Duodenal mucosa (tissue), 2 donors: ENCODE results near the gene APCDD1L.

Experiments used
- H3K27ac ChIP-seq: one replicate; pipeline ENCODE4 v1.7.0; 2013; ENCODE audit warnings: low read depth, low read length
- H3K27me3 ChIP-seq, 2 donors: one replicate each; pipeline ENCODE4 v1.7.0; 2013; ENCODE audit warnings: low read length in 2 of 2, control low read depth in 1 of 2; ENCODE audit not compliant: insufficient read depth in 2 of 2, control insufficient read depth in 1 of 2
- H3K36me3 ChIP-seq, 2 donors: one replicate each; pipeline ENCODE4 v1.7.0; 2013; ENCODE audit warnings: low read length in 2 of 2, control low read depth in 1 of 2; ENCODE audit not compliant: insufficient read depth in 2 of 2, control insufficient read depth in 1 of 2
- H3K4me1 ChIP-seq, 2 donors: one replicate each; pipeline ENCODE4 v1.7.0; 2013; ENCODE audit warnings: low read length in 2 of 2, control low read depth in 1 of 2; ENCODE audit not compliant: insufficient read depth in 2 of 2, control insufficient read depth in 1 of 2
- H3K4me3 ChIP-seq, 2 donors: one replicate each; pipeline ENCODE4 v1.7.0; 2013; ENCODE audit warnings: low read length in 2 of 2, low read depth in 1 of 2
- H3K9ac ChIP-seq, 2 donors: one replicate each; pipeline ENCODE4 v1.7.0; 2013; ENCODE audit warnings: low read length in 2 of 2, low read depth in 1 of 2
- H3K9me3 ChIP-seq, 2 donors: one replicate each; pipeline ENCODE4 v1.7.0; 2013; ENCODE audit warnings: low read length in 2 of 2, control low read depth in 1 of 2; ENCODE audit not compliant: control insufficient read depth in 1 of 2

Gene APCDD1L

GRCh38 chr20:58552366-58552934, 37.3 kb upstream of the APCDD1L start:
- H3K9me3 ChIP-seq = no peaks in the 10 kb centered on the region
- peaks cover 2 to 4% of the 10 kb centered on the region in 2 donors for H3K27me3 ChIP-seq
- H3K27ac ChIP-seq = no peak overlapping the region

GRCh38 chr20:58551631-58552030, 36.4 kb upstream of the APCDD1L start:
- no peaks in the 10 kb centered on the region for H3K4me1 ChIP-seq
- no peak overlapping the region for H3K9ac ChIP-seq
- no peak overlapping the region for H3K4me3 ChIP-seq
- no peaks in the 10 kb centered on the region for H3K9me3 ChIP-seq
- H3K27ac ChIP-seq = no peak overlapping the region
- H3K36me3 ChIP-seq = no peaks in the 10 kb centered on the region
- H3K27me3 ChIP-seq = peaks cover 5% of the 10 kb centered on the region in 2 donors

More at GRCh38 chr20:58552366-58552934, 37.3 kb upstream of the APCDD1L start:
- Histone ChIP-seq H3K4me3 (no peak overlapping the region), H3K4me1 (no peaks in the 10 kb centered on the region), H3K9ac (no peak overlapping the region), H3K36me3 (no peaks in the 10 kb centered on the region)

GRCh38 chr20:58550275-58551059, 35.3 kb upstream of the APCDD1L start:
- H3K9me3 ChIP-seq = no peaks in the 10 kb centered on the region
- H3K4me1 ChIP-seq = no peaks in the 10 kb centered on the region
- no peak overlapping the region for H3K27ac ChIP-seq
- no peak overlapping the region for H3K9ac ChIP-seq
- H3K27me3 ChIP-seq = peaks cover 5 to 7% of the 10 kb centered on the region in 2 donors
- no peak overlapping the region for H3K4me3 ChIP-seq
- H3K36me3 ChIP-seq = no peaks in the 10 kb centered on the region

- Histone ChIP-seq H3K36me3 (no peaks in the 10 kb centered on the region), H3K9ac (no peak overlapping the region), H3K27ac (no peak overlapping the region), H3K4me3 (no peak overlapping the region), H3K27me3 (peaks cover 5 to 7% of the 10 kb centered on the region in 2 donors), H3K4me1 (no peaks in the 10 kb centered on the region), H3K9me3 (no peaks in the 10 kb centered on the region)
These were observed 34.3 kb upstream of the APCDD1L start for GRCh38 chr20:58549231-58550209.

- Histone ChIP-seq H3K27me3 (peaks cover 4 to 5% of the 10 kb centered on the region in 2 donors), H3K9ac (no peak overlapping the region), H3K36me3 (no peaks in the 10 kb centered on the region), H3K27ac (no peak overlapping the region), H3K4me3 (no peak overlapping the region), H3K4me1 (no peaks in the 10 kb centered on the region), H3K9me3 (no peaks in the 10 kb centered on the region)
These were observed 32.6 kb upstream of the APCDD1L start for GRCh38 chr20:58547623-58548475.

- no peak overlapping the region for H3K4me3 ChIP-seq
These were observed 31.8 kb upstream of the APCDD1L start for GRCh38 chr20:58546756-58547622.

GRCh38 chr20:58546416-58546711, 31.2 kb upstream of the APCDD1L start:
- Histone ChIP-seq H3K9ac (no peak overlapping the region), H3K4me1 (no peaks in the 10 kb centered on the region), H3K27ac (no peak overlapping the region), H3K4me3 (no peak overlapping the region), H3K9me3 (no peaks in the 10 kb centered on the region), H3K36me3 (no peaks in the 10 kb centered on the region), H3K27me3 (peaks cover 4 to 5% of the 10 kb centered on the region in 2 donors)

More at GRCh38 chr20:58546756-58547622, 31.8 kb upstream of the APCDD1L start:
- no peaks in the 10 kb centered on the region for H3K4me1 ChIP-seq
- no peaks in the 10 kb centered on the region for H3K36me3 ChIP-seq
- H3K27me3 ChIP-seq = peaks cover 4 to 5% of the 10 kb centered on the region in 2 donors
- H3K9me3 ChIP-seq = no peaks in the 10 kb centered on the region
- H3K27ac ChIP-seq = no peak overlapping the region
- H3K9ac ChIP-seq = no peak overlapping the region

- no peak overlapping the region for H3K27ac ChIP-seq
- H3K27me3 ChIP-seq = peaks cover 4 to 5% of the 10 kb centered on the region in 2 donors
- no peaks in the 10 kb centered on the region for H3K4me1 ChIP-seq
- H3K9me3 ChIP-seq = no peaks in the 10 kb centered on the region
- no peak overlapping the region for H3K9ac ChIP-seq
- H3K4me3 ChIP-seq = no peak overlapping the region
- H3K36me3 ChIP-seq = no peaks in the 10 kb centered on the region
These were observed 30.6 kb upstream of the APCDD1L start for GRCh38 chr20:58545565-58546415.
